Measurements from ENCODE around the gene GSG1L. TPM values are rescaled to one million over a fixed set of nuclear protein-coding genes. Genes with fewer than 3 reads are reported as not detected.

The GSG1L gene
- total RNA-seq, 1 donor from 2014 or later: not detected

- TF ChIP-seq CTCF (conservative IDR thresholded peaks at IDR 0.05): no peak
- Mint-ChIP-seq H3K9me3 (no peaks in the 10 kb centered on the region), H3K36me3 (ENCODE audit: low read depth) (no peaks in the 10 kb centered on the region), H3K4me3 (no peak overlapping the region), H3K4me1 (no peaks in the 10 kb centered on the region), H3K27ac (ENCODE audit: unreplicated experiment) (no peak overlapping the region), H3K27me3 (ENCODE audit: low read depth) (no peaks in the 10 kb centered on the region)
- no peak for DNase-seq (ENCODE audit: low read depth, low spot score)
Observed at GRCh38 chr16:28003021-28003865, 60.3 kb downstream of the GSG1L start.

DNA sequence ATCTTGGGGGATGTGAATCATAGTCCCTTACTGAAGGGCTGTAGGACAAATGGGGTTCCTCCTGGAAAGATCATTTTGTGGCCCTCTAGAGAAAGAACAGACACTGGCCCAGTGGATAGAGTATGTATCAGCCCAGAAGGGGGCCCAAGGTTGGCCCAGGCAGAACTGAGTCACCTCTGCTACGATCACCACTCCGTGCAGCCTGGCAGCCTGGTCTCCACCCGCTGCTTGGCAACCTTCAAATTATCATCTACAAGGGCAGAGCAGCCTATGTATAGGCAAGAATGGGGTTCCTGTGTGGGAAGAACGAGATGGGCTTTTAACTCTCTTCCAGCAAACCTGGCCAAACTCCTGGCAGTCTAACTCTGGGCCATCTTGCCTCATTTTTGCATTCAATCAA lies 61.9 kb downstream of the GSG1L start:
- Mint-ChIP-seq H3K4me1 (no peaks in the 10 kb centered on the region), H3K27ac (ENCODE audit: unreplicated experiment) (no peak overlapping the region), H3K27me3 (ENCODE audit: low read depth) (no peaks in the 10 kb centered on the region), H3K9me3 (no peaks in the 10 kb centered on the region), H3K4me3 (no peak overlapping the region), H3K36me3 (ENCODE audit: low read depth) (no peaks in the 10 kb centered on the region)
- TF ChIP-seq CTCF (conservative IDR thresholded peaks at IDR 0.05): no peak
- no peak for DNase-seq (ENCODE audit: low read depth, low spot score)

DNA sequence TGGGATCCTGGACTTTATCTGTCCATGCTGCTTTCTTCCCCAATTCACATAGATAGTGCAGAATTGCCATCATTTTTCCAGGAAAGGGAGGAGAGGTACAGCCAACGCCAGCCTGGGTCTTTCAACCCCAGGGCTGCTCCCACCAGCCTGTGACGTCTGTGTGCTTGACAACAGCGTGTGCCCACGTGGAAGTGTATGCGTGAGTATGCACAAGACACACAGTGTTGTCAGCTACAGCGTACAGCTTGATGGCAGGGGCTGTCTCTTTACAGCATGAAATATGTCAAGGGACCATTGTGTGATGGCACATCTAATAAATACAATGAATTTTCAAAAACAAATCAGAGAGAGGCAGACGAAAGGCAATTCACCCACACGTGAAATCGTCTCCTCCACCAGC lies 62.3 kb downstream of the GSG1L start:
- H3K9me3 Mint-ChIP-seq: no peaks in the 10 kb centered on the region
- no peak for TF ChIP-seq CTCF (conservative IDR thresholded peaks at IDR 0.05)
- no peak for DNase-seq (ENCODE audit: low read depth, low spot score)
- H3K27me3 Mint-ChIP-seq (ENCODE audit: low read depth): no peaks in the 10 kb centered on the region
- no peak overlapping the region for H3K4me3 Mint-ChIP-seq
- no peaks in the 10 kb centered on the region for H3K36me3 Mint-ChIP-seq (ENCODE audit: low read depth)
- no peak overlapping the region for H3K27ac Mint-ChIP-seq (ENCODE audit: unreplicated experiment)
- no peaks in the 10 kb centered on the region for H3K4me1 Mint-ChIP-seq

DNA sequence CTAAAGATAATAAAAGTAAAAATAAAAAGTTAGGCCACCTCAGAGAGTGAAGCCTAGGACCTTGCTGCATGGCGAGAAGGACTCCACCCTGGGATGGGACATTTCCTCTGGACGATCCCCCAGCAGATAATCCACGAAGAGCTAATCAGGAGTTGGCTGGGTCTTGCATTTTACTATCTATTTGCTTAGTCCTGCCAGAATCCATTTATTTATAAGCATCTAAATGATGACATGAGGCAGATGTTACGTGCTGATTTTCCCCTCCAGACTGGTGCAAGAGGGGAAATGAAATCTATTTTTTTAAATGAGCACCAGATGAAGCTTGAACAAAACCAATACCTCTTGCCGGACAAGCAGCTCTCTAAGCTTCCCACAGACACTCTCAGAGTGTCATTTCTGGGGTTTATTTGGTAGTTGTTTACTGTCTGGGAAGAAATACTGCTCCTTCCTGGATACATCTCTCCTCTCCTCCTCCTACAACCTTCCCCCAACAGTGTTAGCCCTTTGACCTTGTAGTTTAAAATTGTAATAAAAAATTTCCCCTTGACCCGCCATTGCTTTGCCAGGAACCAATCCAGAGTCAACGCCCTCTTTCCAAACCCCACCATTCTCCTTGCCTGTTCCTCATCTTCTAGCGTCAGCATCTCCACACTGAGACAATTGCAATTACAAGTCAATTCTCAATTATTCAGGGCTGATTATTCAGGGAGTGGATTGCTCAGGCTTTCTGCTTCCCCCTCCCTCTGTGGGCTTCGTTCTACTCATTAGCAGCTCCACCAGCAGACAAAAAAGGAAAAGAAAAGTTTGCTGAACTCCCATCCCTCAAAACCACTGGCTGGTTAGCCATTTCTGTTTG lies 63.0 kb downstream of the GSG1L start:
- Mint-ChIP-seq H3K27me3 (ENCODE audit: low read depth) (no peaks in the 10 kb centered on the region), H3K36me3 (ENCODE audit: low read depth) (no peaks in the 10 kb centered on the region), H3K4me3 (no peak overlapping the region), H3K9me3 (peaks cover 3% of the 10 kb centered on the region), H3K27ac (ENCODE audit: unreplicated experiment) (no peak overlapping the region), H3K4me1 (no peaks in the 10 kb centered on the region)
- TF ChIP-seq CTCF (conservative IDR thresholded peaks at IDR 0.05): no peak
- DNase-seq (ENCODE audit: low read depth, low spot score): no peak

- Mint-ChIP-seq H3K27ac (ENCODE audit: unreplicated experiment) (no peak overlapping the region), H3K36me3 (ENCODE audit: low read depth) (no peaks in the 10 kb centered on the region), H3K4me3 (no peak overlapping the region), H3K4me1 (no peaks in the 10 kb centered on the region), H3K9me3 (peaks cover 3% of the 10 kb centered on the region), H3K27me3 (ENCODE audit: low read depth) (no peaks in the 10 kb centered on the region)
- TF ChIP-seq CTCF (conservative IDR thresholded peaks at IDR 0.05): no peak
- DNase-seq (ENCODE audit: low read depth, low spot score): no peak
Observed at GRCh38 chr16:27999687-28000086, 63.8 kb downstream of the GSG1L start.

Data from neural crest cell (in vitro differentiated cells).